Measurements from ENCODE around the gene OPALIN.
A peak's percentile ranks its signal among the peaks of the same experiment; 100 is the strongest.

The OPALIN gene

GRCh38 chr10:96339956-96340904 is 18.6 kb downstream of the OPALIN start:
- ATAC-seq (replicated peaks) = no peak
- peak; percentile 4 to 17 (median 11) for DNase-seq
- H3K27me3 Mint-ChIP-seq = peaks cover 26 to 63% of the 10 kb centered on the region in 2 donors

GRCh38 chr10:96339383-96339782 is 19.4 kb downstream of the OPALIN start:
- H3K27ac Mint-ChIP-seq = no peak overlapping the region
- no peaks in the 10 kb centered on the region for H3K4me1 Mint-ChIP-seq (ENCODE audit: low read depth in 2 of 2)
- DNase-seq (no peak), ATAC-seq (replicated peaks) (no peak)
- H3K4me3 Mint-ChIP-seq = no peak overlapping the region
- H3K9me3 Mint-ChIP-seq = no peaks in the 10 kb centered on the region
- H3K36me3 Mint-ChIP-seq (ENCODE audit: insufficient read depth) = no peaks in the 10 kb centered on the region
- peaks cover 28 to 64% of the 10 kb centered on the region in 2 donors for H3K27me3 Mint-ChIP-seq

More at GRCh38 chr10:96339956-96340904, 18.6 kb downstream of the OPALIN start:
- no peaks in the 10 kb centered on the region for H3K9me3 Mint-ChIP-seq
- no peaks in the 10 kb centered on the region for H3K36me3 Mint-ChIP-seq (ENCODE audit: insufficient read depth)
- no peaks in the 10 kb centered on the region for H3K4me1 Mint-ChIP-seq (ENCODE audit: low read depth in 2 of 2)
- peak overlapping the region in 1 of 2 donors; percentile 13 for H3K27ac Mint-ChIP-seq
- no peak overlapping the region for H3K4me3 Mint-ChIP-seq

GRCh38 chr10:96338279-96338925 is 20.4 kb downstream of the OPALIN start:
- H3K4me3 Mint-ChIP-seq = no peak overlapping the region
- ATAC-seq (replicated peaks) (no peak), DNase-seq (no peak)
- H3K36me3 Mint-ChIP-seq (ENCODE audit: insufficient read depth) = no peaks in the 10 kb centered on the region
- H3K9me3 Mint-ChIP-seq = no peaks in the 10 kb centered on the region
- H3K27ac Mint-ChIP-seq = no peak overlapping the region
- H3K27me3 Mint-ChIP-seq = peaks cover 25 to 62% of the 10 kb centered on the region in 2 donors
- H3K4me1 Mint-ChIP-seq (ENCODE audit: low read depth in 2 of 2) = no peaks in the 10 kb centered on the region

- no peak overlapping the region for H3K4me3 Mint-ChIP-seq
- H3K27me3 Mint-ChIP-seq = peaks cover 31 to 57% of the 10 kb centered on the region in 2 donors
- no peak overlapping the region for H3K27ac Mint-ChIP-seq
- DNase-seq = no peak
- H3K9me3 Mint-ChIP-seq = no peaks in the 10 kb centered on the region
- H3K4me1 Mint-ChIP-seq (ENCODE audit: low read depth in 2 of 2) = peaks cover 0 to 3% of the 10 kb centered on the region in 2 donors
- no peak for ATAC-seq (replicated peaks)
- H3K36me3 Mint-ChIP-seq (ENCODE audit: insufficient read depth) = no peaks in the 10 kb centered on the region
Observed at GRCh38 chr10:96337106-96337505, 21.7 kb downstream of the OPALIN start.

GRCh38 chr10:96334616-96335526 is 23.9 kb downstream of the OPALIN start:
- no peak overlapping the region for H3K4me3 Mint-ChIP-seq
- H3K27me3 Mint-ChIP-seq = peaks cover 41 to 57% of the 10 kb centered on the region in 2 donors
- DNase-seq = peak in 1 of 3 experiments; percentile 3

GRCh38 chr10:96333101-96333500 is 25.7 kb downstream of the OPALIN start:
- H3K4me1 Mint-ChIP-seq (ENCODE audit: low read depth in 2 of 2) = peaks cover 0 to 3% of the 10 kb centered on the region in 2 donors
- H3K27ac Mint-ChIP-seq = no peak overlapping the region
- no peak for ATAC-seq (replicated peaks)
- H3K4me3 Mint-ChIP-seq = no peak overlapping the region
- no peaks in the 10 kb centered on the region for H3K36me3 Mint-ChIP-seq (ENCODE audit: insufficient read depth)
- DNase-seq = no peak
- H3K9me3 Mint-ChIP-seq = no peaks in the 10 kb centered on the region
- H3K27me3 Mint-ChIP-seq = peaks cover 41 to 58% of the 10 kb centered on the region in 2 donors

More at GRCh38 chr10:96334616-96335526, 23.9 kb downstream of the OPALIN start:
- Mint-ChIP-seq H3K9me3 (no peaks in the 10 kb centered on the region), H3K36me3 (ENCODE audit: insufficient read depth) (no peaks in the 10 kb centered on the region), H3K27ac (no peak overlapping the region), H3K4me1 (ENCODE audit: low read depth in 2 of 2) (peaks cover 0 to 3% of the 10 kb centered on the region in 2 donors)
- no peak for ATAC-seq (replicated peaks)

GRCh38 chr10:96327462-96327861 is 31.3 kb downstream of the OPALIN start:
- ATAC-seq (replicated peaks) (no peak), DNase-seq (no peak)
- Mint-ChIP-seq H3K4me1 (ENCODE audit: low read depth in 2 of 2) (no peaks in the 10 kb centered on the region), H3K27ac (no peak overlapping the region), H3K27me3 (peaks cover 35 to 42% of the 10 kb centered on the region in 2 donors), H3K4me3 (no peak overlapping the region), H3K36me3 (ENCODE audit: insufficient read depth) (no peaks in the 10 kb centered on the region), H3K9me3 (no peaks in the 10 kb centered on the region)

GRCh38 chr10:96325719-96326373 is 33.0 kb downstream of the OPALIN start:
- ATAC-seq (replicated peaks) = no peak
- H3K4me1 Mint-ChIP-seq (ENCODE audit: low read depth in 2 of 2) = no peaks in the 10 kb centered on the region
- peaks cover 40% of the 10 kb centered on the region in 2 donors for H3K27me3 Mint-ChIP-seq
- no peaks in the 10 kb centered on the region for H3K36me3 Mint-ChIP-seq (ENCODE audit: insufficient read depth)
- H3K9me3 Mint-ChIP-seq = no peaks in the 10 kb centered on the region
- H3K27ac Mint-ChIP-seq = no peak overlapping the region
- no peak for DNase-seq
- no peak overlapping the region for H3K4me3 Mint-ChIP-seq

GRCh38 chr10:96324447-96324846 is 34.4 kb downstream of the OPALIN start:
- ATAC-seq (replicated peaks) = no peak
- Mint-ChIP-seq H3K4me3 (no peak overlapping the region), H3K9me3 (no peaks in the 10 kb centered on the region), H3K4me1 (ENCODE audit: low read depth in 2 of 2) (no peaks in the 10 kb centered on the region), H3K36me3 (ENCODE audit: insufficient read depth) (no peaks in the 10 kb centered on the region), H3K27ac (no peak overlapping the region), H3K27me3 (peaks cover 49 to 50% of the 10 kb centered on the region in 2 donors)
- no peak for DNase-seq

- no peak for ATAC-seq (replicated peaks)
- Mint-ChIP-seq H3K27ac (no peak overlapping the region), H3K4me1 (ENCODE audit: low read depth in 2 of 2) (no peaks in the 10 kb centered on the region), H3K9me3 (no peaks in the 10 kb centered on the region), H3K27me3 (peaks cover 51 to 56% of the 10 kb centered on the region in 2 donors), H3K36me3 (ENCODE audit: insufficient read depth) (no peaks in the 10 kb centered on the region), H3K4me3 (no peak overlapping the region)
- no peak for DNase-seq
Observed at GRCh38 chr10:96322275-96322674, 36.5 kb downstream of the OPALIN start.

GRCh38 chr10:96321822-96322221 is 37.0 kb downstream of the OPALIN start:
- H3K9me3 Mint-ChIP-seq = no peaks in the 10 kb centered on the region
- no peaks in the 10 kb centered on the region for H3K4me1 Mint-ChIP-seq (ENCODE audit: low read depth in 2 of 2)
- ATAC-seq (replicated peaks) = no peak
- no peaks in the 10 kb centered on the region for H3K36me3 Mint-ChIP-seq (ENCODE audit: insufficient read depth)
- no peak for DNase-seq
- peaks cover 51 to 60% of the 10 kb centered on the region in 2 donors for H3K27me3 Mint-ChIP-seq
- no peak overlapping the region for H3K27ac Mint-ChIP-seq
- no peak overlapping the region for H3K4me3 Mint-ChIP-seq

- ATAC-seq (replicated peaks) = no peak
- Mint-ChIP-seq H3K4me1 (ENCODE audit: low read depth in 2 of 2) (no peaks in the 10 kb centered on the region), H3K27ac (no peak overlapping the region), H3K4me3 (no peak overlapping the region), H3K36me3 (ENCODE audit: insufficient read depth) (no peaks in the 10 kb centered on the region), H3K27me3 (peaks cover 63 to 79% of the 10 kb centered on the region in 2 donors), H3K9me3 (no peaks in the 10 kb centered on the region)
- DNase-seq = no peak
Observed at GRCh38 chr10:96319754-96320474, 38.9 kb downstream of the OPALIN start.

Data from effector memory CD8-positive, alpha-beta T cell (primary cell).